Measurements from ENCODE around the gene CUL2.
"Not testable (repeated sequence)": the region's sequence is repeated elsewhere in the genome, so short reads cannot be mapped to it uniquely, and the experiment has no call there.

Gene CUL2

GRCh38 chr10:35079763-35080162 is 10.4 kb downstream of the CUL2 start:
- peak; percentile 75 for DNase-seq (ENCODE audit: low spot score)

- no peak for DNase-seq (ENCODE audit: low spot score)
Measured at GRCh38 chr10:35079265-35079664, 10.9 kb downstream of the CUL2 start.

- DNase-seq (ENCODE audit: low spot score), result no peak
Measured at GRCh38 chr10:35075228-35075627, 14.9 kb downstream of the CUL2 start.

- DNase-seq (ENCODE audit: low spot score), result no peak
Measured at GRCh38 chr10:35074266-35074665, 15.9 kb downstream of the CUL2 start.

GRCh38 chr10:35070521-35070920 is 19.6 kb downstream of the CUL2 start:
- DNase-seq (ENCODE audit: low spot score), result no peak

GRCh38 chr10:35063837-35064454 is 26.2 kb downstream of the CUL2 start:
- DNase-seq (ENCODE audit: low spot score), result no peak

GRCh38 chr10:35059481-35059880 is 30.7 kb downstream of the CUL2 start:
- DNase-seq (ENCODE audit: low spot score), result no peak

GRCh38 chr10:35058686-35059085 is 31.5 kb downstream of the CUL2 start:
- no peak for DNase-seq (ENCODE audit: low spot score)

GRCh38 chr10:35058134-35058533 is 32.0 kb downstream of the CUL2 start:
- peak; percentile 82 for DNase-seq (ENCODE audit: low spot score)

- DNase-seq (ENCODE audit: low spot score), result no peak
Measured at GRCh38 chr10:35056686-35057085, 33.5 kb downstream of the CUL2 start.

- no peak for DNase-seq (ENCODE audit: low spot score)
Measured at GRCh38 chr10:35056133-35056532, 34.0 kb downstream of the CUL2 start.

GRCh38 chr10:35050568-35050967 is 39.6 kb downstream of the CUL2 start:
- DNase-seq (ENCODE audit: low spot score), result no peak

GRCh38 chr10:35046074-35046473 is 44.1 kb downstream of the CUL2 start:
- no peak for DNase-seq (ENCODE audit: low spot score)

- DNase-seq (ENCODE audit: low spot score), result not testable (repeated sequence)
Measured at GRCh38 chr10:35045275-35045674, 44.9 kb downstream of the CUL2 start.

GRCh38 chr10:35043796-35044344 is 46.3 kb downstream of the CUL2 start:
- DNase-seq (ENCODE audit: low spot score), result no peak

- DNase-seq (ENCODE audit: low spot score), result no peak
Measured at GRCh38 chr10:35042783-35043182, 47.4 kb downstream of the CUL2 start.

GRCh38 chr10:35041502-35041879 is 48.6 kb downstream of the CUL2 start:
- DNase-seq (ENCODE audit: low spot score), result no peak

- DNase-seq (ENCODE audit: low spot score), result peak; percentile 36
Measured at GRCh38 chr10:35040760-35041501, 49.2 kb downstream of the CUL2 start.

- no peak for DNase-seq (ENCODE audit: low spot score)
Measured at GRCh38 chr10:35037104-35037503, 53.0 kb downstream of the CUL2 start.

- DNase-seq (ENCODE audit: low spot score), result no peak
Measured at GRCh38 chr10:35035606-35036005, 54.5 kb downstream of the CUL2 start.

GRCh38 chr10:35027567-35027966 is 62.6 kb downstream of the CUL2 start:
- DNase-seq (ENCODE audit: low spot score), result peak; percentile 15

- peak; percentile 41 for DNase-seq (ENCODE audit: low spot score)
Measured at GRCh38 chr10:35025916-35026315, 64.2 kb downstream of the CUL2 start.

GRCh38 chr10:35020481-35020880 is 69.7 kb downstream of the CUL2 start:
- no peak for DNase-seq (ENCODE audit: low spot score)

Data from AG20443 (cell line).